Choroid plexus epithelial cell (primary cell): ENCODE results near the gene PAM16.

Experiments used
- DNase-seq: peaks from one replicate; pipeline ENCODE4 v3.0.0-alpha.2; 2010; ENCODE audit warnings: low read depth
- H3K4me3 ChIP-seq: 2 replicates; pipeline ENCODE4 v1.5.1; 2011; ENCODE audit warnings: low read depth, mild to moderate bottlenecking, control low read depth, low read length, moderate library complexity
- CTCF ChIP-seq: conservative IDR thresholded peaks from 2 replicates; pipeline ENCODE4 v1.5.1; 2011; ENCODE audit warnings: low read depth, mild to moderate bottlenecking, control low read depth, inconsistent platforms, low read length, moderate library complexity

PAM16 gene

DNA sequence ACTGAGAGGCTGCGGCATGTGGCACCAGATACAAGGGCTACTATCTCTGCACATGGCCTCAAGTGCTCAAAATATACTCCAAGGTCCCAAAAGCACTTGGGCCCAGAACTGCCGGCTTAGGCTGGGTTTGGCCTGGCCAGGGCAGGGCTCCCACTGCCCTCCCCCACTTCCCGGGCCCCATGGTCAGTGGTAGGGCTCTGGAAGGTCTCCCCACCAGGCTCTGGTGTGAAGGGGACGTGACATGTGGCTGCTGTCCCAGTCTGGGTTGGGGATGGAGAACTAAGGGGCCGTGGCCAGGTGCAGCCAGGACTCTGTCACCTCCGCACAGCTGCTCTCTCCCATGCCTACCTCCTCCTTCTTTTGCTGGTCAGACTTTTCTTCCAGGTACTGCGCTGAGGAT is 5.7 kb upstream of the PAM16 start:
- DNase-seq, result no peak
- no peak for TF ChIP-seq CTCF

DNA sequence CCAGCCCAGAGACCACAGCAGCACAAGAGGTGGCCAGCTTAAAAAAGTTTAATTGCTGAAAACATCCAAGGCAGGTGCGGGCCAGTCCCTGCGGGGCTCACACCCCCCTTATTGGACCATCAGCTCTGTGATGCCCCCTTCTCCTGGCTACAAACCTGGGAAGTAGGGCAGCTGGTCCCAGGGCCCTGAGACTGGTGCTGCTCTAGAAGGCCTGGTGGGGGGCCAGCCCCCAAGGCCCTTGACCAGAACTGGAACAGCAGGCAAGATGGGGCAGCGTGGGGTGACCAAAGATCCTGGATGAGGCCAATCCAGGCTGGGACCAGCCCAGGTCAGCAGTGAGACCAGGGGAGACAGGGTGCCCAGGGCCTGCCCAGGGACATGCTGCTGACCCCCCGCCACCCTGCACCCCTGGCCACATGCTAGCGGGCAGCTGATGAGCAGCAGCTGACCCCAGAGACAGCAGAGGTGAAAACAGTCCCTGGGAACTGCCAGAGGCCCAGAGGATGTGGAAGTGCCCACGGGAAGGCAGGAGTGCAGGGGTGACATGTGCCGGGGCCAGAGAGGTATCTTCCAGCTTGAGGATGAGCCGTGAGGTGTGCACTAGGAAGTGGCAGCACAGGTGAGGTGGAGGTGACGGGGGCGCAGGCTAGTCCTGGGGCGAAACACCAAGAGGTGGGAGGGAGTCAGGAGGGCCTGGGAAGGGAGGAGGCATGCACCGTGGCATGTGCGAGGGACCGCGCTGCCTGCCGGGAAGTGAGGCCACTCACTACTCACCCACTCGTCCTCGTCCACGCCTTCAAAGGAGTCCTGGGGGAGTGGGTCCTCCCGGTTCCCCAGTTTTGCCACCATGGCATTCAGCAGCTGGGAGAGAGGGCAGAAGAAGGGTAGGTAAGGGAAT is 3.6 kb upstream of the PAM16 start:
- no peak for DNase-seq
- no peak for TF ChIP-seq CTCF
- no peak overlapping the region for H3K4me3 ChIP-seq

More for the DNA sequence above, 5.7 kb upstream of the PAM16 start:
- H3K4me3 ChIP-seq, result no peak overlapping the region

GRCh38 chr16:4353675-4354074 is 2.6 kb upstream of the PAM16 start:
- no peak overlapping the region for H3K4me3 ChIP-seq
- no peak for TF ChIP-seq CTCF
- no peak for DNase-seq

GRCh38 chr16:4352843-4353242 is 1.7 kb upstream of the PAM16 start:
- no peak for TF ChIP-seq CTCF
- no peak overlapping the region for H3K4me3 ChIP-seq
- no peak for DNase-seq

- no peak for DNase-seq
- TF ChIP-seq CTCF, result no peak
- H3K4me3 ChIP-seq, result no peak overlapping the region
Measured at GRCh38 chr16:4351880-4352279, 759 bp upstream of the PAM16 start.

DNA sequence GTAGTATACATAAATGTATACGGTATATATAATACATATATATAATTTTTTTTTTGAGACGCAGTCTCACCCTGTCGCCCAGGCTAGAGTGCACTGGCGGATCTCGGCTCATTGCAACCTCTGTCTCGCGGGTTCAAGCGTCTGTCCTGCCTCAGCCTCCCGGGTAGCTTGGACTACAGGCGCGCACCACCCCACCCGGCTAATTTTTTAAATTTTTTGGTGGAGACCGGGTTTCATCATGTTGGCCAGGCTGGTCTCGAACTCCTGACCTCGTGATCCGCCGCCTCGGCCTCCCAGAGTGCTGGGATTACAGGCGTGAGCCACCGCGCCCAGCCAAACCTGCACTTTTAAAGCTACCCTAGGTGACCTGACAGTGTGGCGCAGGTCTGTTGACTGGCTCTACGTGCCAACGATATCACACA is 745 bp downstream of the PAM16 start:
- no peak for TF ChIP-seq CTCF
- peak overlapping the region; percentile 85 for H3K4me3 ChIP-seq
- DNase-seq, result no peak

- no peak overlapping the region for H3K4me3 ChIP-seq
- no peak for TF ChIP-seq CTCF
- DNase-seq, result no peak
Measured at GRCh38 chr16:4349332-4349731, 1.8 kb downstream of the PAM16 start.
